GM21447 (cell line): ENCODE results near the gene PDIA5.

Source experiments
- ATAC-seq: cut with Tn5 transposase; IDR thresholded peaks from one replicate; pipeline ENCODE4 v1.9.1; 2021; ENCODE audit not compliant: unreplicated experiment

PDIA5 gene

DNA sequence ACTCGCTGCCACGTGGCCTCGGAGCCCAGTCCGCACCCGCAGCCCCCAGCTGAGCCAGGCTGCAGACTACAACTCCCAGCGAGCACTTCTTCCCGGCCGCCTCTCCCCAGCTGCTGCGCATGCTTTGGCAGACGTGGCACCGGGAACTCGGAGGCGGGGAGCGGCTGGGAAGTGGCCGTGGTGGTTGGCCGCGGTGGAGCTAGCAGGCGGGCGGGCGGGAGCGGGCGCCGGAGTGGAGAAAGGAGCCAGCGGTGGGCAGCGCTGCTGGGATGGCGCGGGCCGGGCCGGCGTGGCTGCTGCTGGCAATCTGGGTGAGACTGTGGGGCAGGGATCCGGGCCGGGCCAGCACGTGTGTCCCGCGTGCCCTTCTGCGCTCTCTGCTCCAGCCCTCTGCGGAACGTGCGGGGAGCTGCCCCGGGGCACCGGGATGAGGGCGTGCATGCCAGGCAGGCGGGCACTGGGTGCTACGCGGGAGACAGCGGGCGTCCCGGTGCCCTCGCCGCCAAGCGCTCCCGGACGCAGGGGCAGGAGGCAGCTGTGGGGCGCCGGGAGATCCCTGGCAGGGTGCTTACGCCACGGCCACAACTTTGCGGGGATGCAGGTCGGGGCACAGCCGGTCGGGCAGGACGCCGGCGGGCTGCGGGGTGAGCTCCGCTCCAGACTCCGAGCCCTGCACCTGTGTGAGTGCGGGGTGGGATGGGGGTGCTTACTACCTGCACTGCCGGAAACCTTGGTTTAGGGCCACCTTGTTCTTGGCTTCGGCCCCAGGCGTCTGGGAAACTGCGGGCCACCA lies at the start of gene PDIA5:
Gene PDIA5, plus strand, starts transcription at position 130 of the 793 bp plus-strand sequence. Its CDS starts 140 bp downstream, at position 270.
- ATAC-seq = peak; percentile 88

DNA sequence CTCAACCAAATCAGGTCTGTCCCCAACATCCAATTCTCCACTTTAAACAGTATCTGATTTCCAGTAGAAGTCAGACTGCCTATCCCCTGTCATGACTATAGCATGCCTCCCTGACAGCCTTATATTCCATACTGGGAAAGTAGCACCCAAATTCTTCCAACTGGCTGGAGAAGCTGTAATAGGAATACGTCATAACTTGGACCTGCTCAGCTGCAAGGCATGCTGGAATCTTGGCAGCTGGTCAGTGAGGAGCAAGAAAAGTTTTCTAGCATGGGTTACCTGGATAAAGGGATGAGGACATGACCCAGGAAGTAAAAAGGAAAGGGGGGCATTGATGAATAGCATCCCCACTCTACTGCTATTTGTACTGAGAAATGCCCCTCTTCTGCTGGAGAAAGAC lies 48.1 kb upstream of the PDIA5 start:
- ATAC-seq = no peak

DNA sequence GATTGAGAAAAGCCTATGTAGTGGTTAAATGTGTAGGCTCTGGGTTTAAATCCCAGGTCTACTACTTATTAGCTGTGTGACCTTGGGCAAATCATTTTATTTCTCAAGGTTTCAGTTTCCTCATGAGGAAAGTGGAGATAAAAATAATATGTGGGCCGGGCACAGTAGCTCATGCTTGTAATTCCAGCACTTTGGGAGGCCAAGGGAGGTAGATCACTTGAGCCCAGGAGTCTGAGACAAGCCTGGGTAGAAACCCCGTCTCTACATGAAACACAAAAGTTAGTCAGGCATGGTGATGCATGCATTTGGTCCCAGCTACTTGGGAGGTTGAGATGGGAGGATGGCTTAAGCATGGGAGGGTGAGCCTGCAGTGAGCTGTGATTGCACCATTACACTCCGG lies 47.7 kb upstream of the PDIA5 start:
- ATAC-seq = no peak

DNA sequence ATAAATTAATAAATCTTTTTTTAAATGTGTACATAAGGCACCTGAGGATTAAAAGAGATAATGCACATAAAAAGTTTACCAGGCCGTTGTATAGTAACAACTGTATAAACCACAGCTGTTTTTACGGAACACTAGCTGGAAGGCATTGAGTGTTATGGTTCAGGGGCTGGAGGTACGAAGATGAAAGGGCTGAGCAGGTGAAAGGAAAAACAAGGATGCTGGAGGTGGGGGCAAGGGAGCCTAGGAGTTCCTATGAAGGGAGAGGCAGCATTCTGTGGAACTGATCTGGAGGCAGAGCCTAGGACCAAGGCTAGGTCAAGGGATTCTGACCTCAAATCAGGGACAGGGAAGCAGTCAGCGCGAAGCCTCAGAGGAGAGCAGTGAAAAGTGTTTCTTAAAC lies 47.2 kb upstream of the PDIA5 start:
- ATAC-seq = no peak

DNA sequence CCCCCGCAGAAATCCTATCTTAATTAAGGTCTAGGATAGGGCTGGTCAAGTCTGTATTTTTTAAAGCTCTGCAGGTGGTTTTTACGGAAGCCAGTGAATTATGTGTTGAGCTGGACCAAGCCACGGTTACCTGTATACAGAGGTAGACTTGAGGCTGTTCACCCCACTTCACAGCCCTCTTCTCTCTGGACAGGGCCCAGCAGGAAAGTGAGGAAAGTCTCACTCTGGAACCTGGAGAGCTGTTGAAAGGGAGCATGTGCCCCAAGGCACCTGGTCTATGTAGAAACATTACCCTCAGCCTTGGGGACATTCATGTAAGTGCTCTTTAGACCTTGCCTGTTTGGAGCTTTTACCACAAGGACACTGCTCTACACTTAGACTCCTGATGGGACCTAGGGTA lies 46.1 kb upstream of the PDIA5 start:
- ATAC-seq = no peak

DNA sequence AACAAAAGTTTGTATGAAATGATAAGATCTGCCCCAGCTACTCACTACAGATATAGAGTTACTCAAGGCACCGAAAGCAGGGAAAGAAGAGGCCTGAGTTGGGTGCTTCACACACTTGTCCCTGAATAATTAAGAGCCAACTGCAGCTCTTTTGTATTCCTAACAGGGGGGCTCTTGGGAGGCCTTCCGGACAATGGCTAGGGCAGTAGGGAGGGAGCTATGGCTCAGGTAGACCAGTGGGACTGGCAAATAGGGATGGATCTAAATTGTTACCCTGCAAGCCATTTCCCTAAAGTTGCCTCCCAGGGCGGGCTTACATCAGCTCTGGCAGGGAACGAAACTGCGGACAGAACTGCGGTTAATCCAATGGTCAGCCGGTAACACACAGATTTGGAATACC lies 45.4 kb upstream of the PDIA5 start:
- no peak for ATAC-seq

DNA sequence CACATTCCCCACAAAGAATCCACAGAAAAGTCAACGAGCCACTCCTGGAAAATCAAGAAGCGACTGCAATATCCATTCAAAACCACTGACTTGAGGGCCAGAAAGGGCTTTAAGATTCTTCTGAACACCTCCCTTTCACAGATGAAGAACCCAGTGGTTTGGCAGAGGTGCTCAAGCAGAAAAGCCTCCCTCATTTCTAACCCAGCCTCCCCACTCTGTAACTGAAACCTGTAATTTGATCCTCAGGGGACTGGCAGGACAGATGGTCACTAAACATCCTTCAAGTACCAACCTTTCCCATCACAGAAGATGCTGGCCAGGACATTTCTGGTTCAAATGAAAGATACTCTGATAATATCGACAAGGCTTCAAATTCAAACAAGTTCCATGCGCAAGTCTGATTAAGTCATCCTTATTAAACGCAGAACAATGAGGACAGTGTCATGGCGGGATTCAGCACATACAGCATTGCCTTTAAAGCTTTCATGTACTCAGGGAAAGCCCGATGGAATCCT lies 44.8 kb upstream of the PDIA5 start:
- no peak for ATAC-seq

DNA sequence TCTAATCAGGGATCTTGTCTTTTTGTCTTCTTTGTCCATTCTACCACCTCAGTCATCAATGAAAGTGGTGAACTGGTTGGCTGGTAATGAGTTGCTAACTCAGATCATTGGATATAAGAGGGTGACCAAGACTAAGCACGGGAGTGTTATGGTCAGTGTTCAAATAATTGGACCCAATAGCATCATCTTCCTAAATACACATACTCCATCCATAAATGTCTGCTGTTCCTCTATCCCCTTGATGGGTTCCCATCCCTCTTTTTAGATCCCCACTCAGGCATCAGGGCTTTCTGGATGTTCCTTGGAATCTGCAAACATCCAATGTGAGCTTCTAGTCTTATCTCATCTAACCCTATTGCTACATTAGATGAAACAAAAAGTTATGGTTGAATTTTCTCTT lies 42.8 kb upstream of the PDIA5 start:
- no peak for ATAC-seq

DNA sequence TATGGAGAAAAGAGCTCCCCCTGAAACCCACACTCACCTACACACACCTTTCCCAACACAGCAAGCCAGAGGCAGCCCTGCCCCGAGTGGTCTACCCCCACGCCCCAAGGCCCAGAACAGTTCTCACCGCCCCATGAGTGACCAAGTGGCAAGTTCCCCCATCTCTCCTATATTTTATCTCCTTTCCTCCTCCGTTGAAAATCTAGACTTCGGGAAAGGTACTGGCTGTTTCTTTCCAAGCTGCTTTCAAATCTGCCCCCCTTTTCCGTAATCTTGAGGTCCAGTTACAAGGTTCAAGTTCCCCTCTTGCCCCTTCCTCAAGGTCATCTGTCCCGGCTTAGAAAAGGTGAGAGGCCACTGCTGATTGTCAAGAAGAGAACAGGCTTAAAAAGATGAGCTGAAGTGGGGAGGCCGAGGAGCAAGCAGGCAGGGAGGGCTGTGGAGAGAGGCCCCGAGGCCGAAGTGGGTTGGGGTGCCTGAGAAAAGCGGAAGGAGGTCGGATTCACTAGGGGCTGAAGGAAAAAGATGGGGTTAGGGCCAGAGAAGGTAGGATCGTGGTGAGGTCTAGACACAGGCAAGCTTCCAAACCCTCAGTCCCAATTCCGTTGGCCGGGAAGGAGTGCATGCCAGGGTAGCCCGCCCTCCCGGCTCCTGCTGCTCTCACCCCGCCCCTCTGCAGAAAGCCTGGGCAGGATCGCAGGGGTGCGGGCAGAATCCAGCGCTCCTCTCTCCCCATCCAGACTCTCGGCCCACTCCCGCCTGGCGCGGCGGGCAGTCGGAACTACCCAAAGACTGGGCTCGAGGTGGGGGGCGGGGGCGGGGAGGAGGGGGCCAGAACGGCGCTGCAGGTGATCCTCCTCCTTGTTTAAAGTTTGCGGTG lies 40.9 kb upstream of the PDIA5 start:
- no peak for ATAC-seq

DNA sequence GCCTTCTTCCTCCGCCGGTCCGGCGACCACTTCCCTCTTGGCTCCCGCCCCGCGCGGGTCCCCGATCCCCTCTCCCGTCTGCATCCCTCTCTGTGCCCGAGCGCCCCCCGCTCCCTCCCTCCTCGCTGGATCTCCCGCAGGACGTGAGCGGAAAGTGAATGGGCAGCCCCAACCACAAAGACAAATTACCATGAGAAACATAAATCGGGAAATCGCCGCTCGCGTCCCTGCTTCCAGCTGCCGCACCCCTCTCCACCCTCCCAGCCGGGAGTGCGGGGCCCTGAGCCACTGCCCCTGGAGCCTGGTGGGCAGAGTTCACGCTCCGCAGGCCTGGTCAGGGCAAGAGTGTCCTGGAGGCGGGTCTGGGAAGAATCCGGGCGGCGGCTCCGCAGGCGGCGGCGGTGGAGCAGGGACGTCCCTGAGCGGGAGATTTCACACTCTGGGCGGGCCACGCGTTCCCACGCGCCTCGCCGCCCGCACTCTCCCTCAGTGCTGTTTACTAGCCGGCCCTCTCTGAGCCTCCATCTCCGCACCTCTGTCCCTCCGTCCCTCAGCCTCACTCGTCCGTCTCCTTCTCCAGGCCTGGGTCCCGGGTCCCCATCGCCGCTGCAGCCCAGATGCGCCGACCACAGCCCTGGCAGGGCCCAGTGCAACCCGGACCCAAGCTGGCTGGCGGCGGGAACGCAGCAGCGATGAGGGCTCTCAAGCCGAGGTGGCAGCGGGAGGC lies 40.1 kb upstream of the PDIA5 start:
- no peak for ATAC-seq

DNA sequence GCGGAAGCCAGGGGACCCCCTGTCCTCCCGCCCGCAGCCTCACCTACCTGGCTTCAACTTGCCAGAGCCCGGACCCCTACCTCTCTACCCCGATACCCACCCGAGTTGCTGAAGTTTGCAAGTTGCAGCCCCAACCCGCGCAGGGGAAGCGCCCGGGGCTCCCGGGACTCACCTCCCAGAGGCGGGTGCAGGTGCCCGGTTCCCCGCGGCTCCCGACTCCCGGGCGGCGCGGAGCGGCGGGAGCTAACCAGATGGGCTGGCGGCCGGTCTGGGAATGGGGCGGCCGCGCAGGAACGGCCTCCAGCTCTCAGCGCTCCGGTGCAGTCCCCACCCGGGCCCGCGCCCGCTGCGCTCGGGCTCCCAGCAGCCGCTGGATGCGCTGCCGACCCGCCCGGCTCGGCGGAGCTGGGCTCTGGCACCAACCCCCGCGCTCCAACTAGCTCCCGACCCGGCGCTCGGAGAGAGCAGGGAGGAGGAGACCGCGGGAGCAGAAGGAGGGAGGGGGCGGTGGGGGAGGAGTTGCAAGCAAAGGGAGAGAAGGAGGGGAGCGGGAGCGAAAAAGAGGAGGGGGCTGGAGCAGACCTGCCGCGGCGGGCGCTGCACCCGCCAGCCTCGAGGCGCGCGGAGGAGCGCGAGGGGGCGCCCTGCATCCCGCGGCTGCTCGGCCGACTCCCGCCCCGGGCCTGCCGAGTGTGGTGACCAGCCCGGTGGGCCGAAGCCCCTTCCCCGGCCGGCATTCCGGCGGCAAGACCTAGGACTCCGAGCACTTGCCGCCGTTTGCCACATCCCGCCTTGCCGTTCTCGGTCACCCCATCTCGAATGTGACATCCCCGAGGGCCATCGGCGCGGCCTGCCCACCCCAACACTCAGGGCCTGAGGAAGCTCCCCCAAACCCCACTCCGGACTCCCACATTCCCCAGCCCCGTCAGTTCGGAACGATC lies 39.3 kb upstream of the PDIA5 start, which contains the start of gene SEMA5B:
Gene SEMA5B, minus strand, starts transcription at position 472 of the 941 bp plus-strand sequence. CDS start 66,500 bp downstream, outside the sequence.
- no peak for ATAC-seq

DNA sequence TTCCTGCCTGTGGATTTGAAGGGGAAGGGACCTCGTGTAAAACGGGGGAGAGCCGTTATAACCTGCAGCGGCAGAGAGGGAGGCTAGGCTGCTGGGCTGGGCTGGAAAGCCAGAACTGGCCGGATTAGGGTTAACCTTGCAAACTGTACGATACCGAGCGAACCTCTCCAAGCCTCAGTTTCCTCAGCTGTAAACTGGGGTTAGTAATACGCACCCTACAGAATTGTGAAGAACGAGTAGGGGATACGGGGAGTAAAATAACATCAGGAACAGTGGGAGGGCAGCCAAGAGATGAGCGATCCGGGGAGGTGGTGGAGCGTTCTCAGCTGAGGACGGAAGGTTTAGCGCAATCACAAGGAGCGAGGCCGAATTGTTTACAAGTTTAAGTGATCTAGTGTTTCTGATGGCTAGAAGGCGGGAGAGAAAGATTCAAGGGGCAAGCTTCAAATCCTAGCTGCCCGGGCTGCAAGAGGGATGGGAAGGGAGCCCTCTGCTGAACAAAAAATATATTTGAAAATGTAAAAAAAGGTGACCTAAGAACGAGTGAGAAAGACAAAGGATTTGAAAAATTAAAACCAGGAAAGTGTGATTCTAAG lies 38.5 kb upstream of the PDIA5 start:
- no peak for ATAC-seq

DNA sequence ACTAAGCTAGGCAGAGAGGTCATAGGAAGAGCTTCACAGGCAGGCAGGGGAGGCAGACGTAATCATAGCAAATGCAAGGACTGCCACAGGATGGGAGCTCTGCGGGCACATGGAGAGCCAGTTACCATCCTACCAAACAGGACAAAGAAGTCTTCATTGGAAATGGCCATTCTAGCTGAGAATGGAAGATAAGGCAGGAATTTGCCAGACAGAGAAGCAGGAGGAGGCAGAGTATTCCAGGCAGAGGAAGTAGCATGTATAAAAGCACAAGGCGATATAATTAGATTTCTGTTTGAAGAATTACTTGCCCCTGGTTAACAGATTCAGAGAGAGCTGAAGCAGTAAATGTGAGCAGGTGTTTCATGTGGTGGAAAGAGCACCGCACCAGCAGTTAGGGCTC lies 35.8 kb upstream of the PDIA5 start:
- no peak for ATAC-seq

DNA sequence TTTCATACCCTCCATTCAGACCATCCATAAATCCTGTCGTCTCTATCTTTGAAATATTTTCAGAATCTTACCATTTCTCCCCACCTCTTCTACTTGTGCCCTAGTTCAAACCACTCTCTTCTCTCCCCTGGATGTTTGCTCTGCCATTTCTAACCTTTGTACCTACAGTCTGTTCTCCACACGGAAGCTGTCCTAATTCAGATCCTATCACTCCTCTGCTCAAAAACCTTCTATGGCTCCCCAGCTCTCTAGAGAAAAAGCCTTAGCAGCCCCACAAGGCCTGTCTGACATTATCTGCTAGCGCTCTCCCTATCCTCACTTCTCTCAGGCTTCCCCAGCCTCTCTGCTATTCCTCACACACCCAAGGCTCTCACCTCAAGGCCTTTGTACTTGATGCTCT lies 34.8 kb upstream of the PDIA5 start:
- no peak for ATAC-seq

DNA sequence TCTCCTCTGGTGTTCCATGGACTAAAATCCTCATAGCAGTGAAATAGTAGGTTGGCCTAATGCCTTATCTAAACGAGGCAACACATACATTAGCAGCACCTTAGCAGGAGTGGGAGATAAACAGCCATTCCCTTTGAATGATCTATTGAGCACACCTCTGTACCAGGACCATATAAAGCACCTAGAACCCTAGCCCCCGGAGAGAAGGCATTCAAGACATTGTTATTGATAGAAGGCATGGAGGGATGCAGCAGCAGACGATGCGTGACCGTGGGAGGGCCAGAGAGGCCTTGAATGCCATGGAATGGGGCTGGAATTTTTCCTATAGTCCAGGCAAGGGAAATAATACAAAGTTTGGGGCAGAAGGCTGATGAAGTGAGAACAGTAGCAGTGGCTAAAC lies 32.7 kb upstream of the PDIA5 start:
- no peak for ATAC-seq

DNA sequence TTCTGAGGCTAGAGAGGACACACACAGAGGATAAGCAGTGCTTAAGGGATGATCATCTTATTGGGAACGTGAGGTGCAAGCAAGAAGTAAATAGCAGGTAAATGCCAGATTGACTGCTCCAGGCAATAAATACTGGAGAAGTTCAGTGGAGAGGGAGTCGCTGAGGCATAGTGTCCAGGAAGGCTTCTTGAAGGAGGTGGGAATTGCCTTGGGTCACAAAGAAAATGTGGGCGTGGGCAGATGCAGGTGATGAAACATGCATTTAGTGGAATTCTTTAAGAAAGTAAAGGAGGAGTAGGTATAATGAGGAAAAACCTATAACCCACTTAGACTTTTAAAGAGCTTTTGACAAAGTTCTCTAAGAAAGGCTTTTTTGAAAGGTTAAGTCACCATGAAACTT lies 31.8 kb upstream of the PDIA5 start:
- ATAC-seq = no peak

DNA sequence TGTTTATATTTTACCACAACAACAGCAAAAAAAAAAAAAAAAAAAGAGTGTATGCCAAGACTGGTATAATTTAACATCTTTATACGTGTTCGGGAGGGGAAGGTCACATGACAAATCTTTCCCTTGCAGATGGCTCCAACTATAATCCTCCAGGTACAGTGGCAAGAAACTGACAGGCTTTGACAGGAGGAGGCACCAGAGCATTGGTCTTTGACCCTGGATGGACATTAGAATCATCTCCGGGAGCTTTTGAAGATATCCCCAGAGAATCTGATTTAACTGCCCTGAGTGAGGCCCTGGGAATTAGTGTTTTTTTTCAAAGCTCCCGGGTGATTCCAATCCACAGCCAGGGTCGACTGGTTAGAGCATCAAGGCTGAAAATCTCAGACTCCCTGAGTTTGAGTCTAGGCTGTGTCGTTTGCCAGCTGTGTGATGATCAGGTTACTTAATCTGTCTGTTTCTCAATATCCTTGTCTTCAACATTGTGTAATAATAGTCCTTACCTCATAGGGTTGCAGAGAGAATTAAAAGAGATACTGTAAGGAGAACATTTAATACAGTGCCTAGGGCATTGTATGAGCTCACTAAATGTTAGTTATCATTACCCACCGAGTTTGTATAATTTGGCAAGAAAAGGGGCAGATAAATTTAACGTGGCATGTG lies 30.3 kb upstream of the PDIA5 start:
- no peak for ATAC-seq

DNA sequence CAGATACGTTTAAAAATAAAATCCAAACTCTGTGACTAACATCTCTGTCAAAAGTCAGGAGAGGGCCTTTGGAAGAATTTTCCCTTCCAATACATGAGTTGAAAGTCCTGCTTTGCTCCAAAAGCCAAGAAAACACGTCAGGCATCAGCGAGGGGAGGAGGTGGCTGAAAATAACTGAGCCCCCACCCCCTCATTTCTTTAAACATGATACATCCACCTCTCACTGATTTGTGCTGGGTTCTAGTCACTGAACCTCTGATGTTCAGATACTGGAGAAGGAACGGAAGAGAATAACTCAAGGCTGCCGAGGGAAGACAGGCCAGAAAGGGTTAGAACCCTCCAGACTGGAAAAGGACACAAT lies 29.8 kb upstream of the PDIA5 start:
- no peak for ATAC-seq

DNA sequence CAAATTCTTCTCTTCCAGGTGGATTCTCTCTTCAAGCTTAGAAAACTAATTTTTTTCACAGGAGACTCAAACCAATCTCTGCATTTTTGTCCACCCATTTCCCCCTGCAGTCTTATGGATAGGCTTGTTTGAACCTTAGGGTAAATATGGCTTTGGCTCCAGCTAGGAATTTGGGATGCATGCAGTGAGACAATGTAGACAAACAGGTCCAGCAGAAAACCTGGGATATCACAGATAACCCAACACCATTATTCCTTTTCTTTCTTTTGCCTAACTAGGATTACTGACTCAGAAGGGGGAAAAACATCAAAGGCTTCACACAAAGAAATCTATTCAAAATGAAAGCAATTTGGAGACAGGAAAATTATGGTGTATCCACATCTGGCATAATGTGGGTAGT lies 28.1 kb upstream of the PDIA5 start:
- ATAC-seq = no peak
